Stromal cell of bone marrow (primary cell): ENCODE data around the gene KIF4A.
"Not testable (repeated sequence)": the region's sequence is repeated elsewhere in the genome, so short reads cannot be mapped to it uniquely, and the experiment has no call there.

Source experiments
- DNase-seq: peaks from one replicate; pipeline ENCODE4 v3.0.0-alpha.2; 2012; ENCODE audit warnings: low read depth

KIF4A gene

DNA sequence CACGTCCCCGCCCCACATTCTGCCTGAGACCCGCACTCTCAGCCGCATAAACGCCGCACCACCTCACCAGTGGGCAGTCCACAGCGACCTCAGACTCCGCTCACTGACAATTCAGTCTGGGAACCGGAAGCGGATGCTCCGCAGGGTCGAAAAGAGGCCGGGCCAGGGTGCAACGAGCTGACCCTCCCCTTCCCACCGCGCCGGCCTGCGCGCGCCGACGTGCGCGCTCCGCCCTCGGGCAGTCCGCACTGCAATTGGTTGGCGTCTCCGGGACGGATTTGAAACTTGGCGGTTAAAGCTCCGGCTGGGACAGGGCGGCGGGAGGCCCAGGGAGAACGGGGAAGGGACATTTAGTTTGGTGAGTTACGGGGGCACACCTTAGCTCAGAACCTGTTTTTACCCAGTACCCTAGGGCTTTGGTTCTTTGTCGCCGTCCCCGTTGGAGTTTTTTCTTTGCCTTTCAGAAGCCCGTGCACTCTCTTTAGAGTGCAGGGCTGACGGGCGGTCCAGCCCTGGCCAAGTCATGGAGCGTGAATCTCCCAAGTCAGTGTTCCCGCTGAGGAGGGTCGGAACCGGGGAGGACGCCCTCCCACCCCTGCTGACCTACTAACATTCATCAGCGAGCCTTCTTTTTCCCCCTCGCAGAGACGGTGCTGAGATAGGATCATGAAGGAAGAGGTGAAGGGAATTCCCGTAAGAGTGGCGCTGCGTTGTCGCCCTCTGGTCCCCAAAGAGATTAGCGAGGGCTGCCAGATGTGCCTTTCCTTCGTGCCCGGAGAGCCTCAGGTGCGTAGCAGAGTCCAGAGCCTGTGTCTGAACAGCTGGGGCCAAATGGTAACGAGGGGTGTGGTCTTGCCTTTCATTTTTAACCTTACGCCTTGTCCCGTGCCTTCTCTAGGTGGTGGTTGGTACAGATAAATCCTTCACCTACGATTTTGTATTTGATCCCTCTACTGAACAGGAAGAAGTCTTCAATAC lies at the start of gene KIF4A, which contains the start of gene PDZD11:
Gene KIF4A, plus strand, starts transcription at position 312 of the 978 bp plus-strand sequence. Its CDS starts 355 bp downstream, at position 667.
Gene PDZD11, minus strand, starts transcription at position 135 of the 978 bp plus-strand sequence. CDS start 586 bp downstream, outside the sequence.
- peak; percentile 67 for DNase-seq

DNA sequence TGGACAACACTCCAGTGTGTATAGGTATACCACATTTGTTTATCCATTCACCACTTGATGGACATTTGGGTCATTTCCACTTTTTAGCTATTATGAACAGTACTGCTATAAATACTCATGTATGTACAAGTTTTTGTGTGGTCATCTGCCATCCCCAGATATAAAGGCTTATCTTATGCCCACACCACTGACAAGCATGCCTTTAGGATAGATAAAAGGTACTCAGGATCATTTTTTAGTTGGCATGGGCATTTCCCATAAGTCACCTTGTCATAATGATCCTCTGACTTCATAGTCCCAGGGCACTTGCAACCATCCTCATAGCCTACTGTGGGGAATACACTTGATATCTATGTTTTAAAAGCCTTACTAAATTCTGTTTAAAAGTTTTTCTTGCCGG lies 49.2 kb upstream of the KIF4A start:
- DNase-seq: no peak

GRCh38 chrX:70241501-70241900 lies 48.4 kb upstream of the KIF4A start:
- no peak for DNase-seq

DNA sequence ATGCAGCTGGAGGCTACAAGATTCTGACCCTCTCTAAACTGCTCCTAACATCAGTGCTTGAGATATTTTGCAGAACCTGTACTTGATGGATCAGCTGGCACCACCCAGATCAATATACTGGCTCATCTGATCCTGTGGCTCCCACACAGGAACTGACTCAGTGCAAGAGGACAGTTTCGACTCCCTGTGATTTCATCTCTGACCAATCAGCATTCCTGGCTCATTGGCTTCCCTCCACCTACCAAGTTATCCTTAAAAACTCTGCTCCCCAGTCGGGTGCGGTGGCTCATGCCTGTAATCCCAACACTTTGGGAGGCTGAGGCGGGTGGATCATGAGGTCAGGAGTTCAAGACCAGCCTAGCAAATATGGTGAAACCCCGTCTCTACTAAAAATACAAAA lies 46.3 kb upstream of the KIF4A start:
- DNase-seq: not testable (repeated sequence)

- no peak for DNase-seq
These were observed 45.0 kb upstream of the KIF4A start for GRCh38 chrX:70244881-70245280.

DNA sequence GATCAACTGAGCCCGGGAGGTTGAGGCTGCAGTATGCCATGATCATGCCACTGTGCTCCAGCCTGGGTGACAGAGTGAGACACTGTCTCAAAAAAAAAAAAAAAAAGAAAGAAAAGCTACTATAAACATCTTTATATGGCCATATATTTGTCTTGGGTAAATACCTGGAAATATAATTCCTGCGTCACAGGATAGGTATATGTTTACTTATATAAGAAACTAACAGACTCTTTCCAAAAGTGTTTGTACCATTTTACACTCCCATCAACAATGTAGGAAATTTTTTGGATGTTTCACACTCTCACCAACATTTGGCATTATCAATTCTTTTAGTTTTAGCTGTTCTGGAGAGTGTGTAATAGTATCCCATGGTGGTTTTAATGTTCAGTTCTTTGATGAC lies 42.7 kb upstream of the KIF4A start:
- no peak for DNase-seq

DNA sequence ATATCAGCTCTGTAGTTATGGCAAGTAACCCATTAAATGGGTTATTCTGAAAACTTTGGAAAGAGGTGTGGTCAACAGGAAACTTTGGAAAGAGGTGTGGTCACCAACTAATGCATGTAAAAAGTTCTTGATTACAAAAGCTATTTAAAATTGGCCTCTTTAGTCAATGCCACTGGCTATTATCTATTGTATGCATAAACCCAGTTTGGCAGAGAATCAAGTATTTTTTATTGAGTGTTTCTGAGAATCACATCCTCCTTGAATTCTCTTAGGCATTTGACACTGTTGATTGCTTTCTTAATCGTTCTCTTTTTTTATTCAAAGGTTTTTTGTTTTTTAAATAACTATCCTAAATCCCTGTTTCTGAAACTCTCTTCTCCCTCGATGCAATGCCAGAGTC lies 37.4 kb upstream of the KIF4A start:
- no peak for DNase-seq

DNA sequence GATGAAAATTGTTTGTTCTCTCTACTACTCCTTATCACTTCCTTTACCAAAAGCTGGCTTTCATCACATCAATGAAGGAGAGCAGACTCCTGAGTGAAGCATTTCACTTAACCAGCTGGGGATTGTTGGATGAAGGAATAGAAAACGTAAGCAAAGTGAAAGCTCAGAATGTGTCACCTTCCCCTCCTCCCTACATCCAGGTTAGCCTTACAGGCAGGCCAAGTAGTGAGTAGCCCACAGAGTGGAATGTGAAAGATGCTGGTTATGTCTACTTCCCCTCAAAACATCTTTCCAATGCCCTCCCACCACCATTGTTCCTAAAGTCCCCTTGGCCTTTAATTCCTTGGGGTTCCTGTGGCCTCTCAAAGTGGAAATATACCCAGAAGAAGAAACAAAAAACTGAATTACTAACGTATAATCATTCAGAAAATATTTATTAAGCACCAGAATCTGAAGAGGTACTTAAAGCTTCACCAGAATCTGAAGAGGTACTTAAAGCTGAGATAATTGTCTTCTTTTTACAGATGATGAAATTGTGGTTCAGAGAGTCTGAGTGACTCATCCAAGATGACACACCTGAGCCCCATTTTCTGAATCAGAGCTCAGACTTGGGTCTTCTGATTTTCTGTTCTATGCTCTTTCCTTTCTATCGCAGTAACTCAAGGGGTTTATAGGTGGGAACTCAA lies 36.4 kb upstream of the KIF4A start:
- no peak for DNase-seq

- no peak for DNase-seq
These were observed 35.9 kb upstream of the KIF4A start for GRCh38 chrX:70254063-70254400.

- no peak for DNase-seq
These were observed 35.0 kb upstream of the KIF4A start for GRCh38 chrX:70254909-70255308.

DNA sequence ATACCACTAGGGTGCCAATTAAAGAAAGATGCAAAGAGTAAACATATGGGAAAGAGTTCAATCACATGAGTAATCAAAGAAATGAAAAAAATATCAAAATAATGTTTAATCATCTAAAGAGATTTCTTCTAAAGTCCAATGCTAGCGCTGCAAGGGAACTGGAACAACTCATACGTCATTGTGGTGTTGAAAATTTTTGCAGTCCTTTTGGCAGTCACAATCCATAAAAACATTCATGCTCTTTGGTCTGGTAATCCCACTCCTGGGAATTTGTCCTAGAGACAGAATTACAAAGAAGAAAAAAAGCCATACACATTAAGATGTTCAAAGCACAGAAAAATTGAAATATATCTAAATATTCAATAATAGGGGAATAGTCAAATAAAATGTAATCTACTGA lies 34.5 kb upstream of the KIF4A start:
- DNase-seq: peak; percentile 22

GRCh38 chrX:70257423-70258288 lies 32.2 kb upstream of the KIF4A start:
- no peak for DNase-seq

DNA sequence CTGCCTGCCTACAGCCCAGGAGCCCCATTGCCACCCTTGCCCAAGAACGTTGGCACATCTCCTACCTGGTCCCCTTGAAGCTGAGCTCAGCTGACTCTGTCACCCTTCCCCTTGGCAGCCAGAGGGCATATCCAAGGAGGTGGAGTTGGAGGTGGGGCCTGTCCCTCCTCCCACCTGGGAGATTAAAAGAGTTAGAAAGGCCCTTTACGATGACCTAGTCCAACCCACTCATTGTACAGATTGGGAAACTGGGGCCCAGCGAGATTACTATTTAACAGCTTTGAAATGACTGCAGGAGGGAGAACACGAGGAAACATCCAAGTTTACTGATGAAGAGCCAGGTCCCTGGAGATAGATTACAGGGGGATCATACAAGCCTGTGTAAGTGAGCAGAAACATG lies 29.8 kb upstream of the KIF4A start, which contains the start of gene P2RY4:
Gene P2RY4, minus strand, starts transcription at position 101 of the 400 bp plus-strand sequence. CDS start 580 bp downstream, outside the sequence.
- DNase-seq: no peak

- DNase-seq: no peak
These were observed 26.8 kb upstream of the KIF4A start for GRCh38 chrX:70262952-70263567.

GRCh38 chrX:70264784-70265183 lies 25.1 kb upstream of the KIF4A start:
- DNase-seq: no peak

DNA sequence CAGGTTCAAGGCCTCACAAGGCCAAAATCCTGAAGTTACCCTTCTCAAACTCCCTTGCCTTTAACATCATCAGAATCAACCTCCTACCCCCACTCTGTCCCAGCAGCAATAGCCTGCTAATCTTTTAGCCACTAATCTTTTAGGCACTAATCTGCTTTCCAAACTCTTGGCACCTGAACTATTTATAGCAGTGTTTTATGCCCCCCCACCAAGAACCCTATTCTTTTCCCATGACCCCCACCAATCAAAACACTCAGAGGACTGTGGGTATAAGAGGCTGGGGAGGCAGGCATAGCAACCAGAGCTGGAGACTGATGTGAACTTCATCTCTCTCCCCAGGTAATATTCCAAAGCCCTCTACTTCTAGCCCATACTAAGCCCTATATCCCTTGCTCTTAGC lies 21.9 kb upstream of the KIF4A start, which contains the start of gene ARR3:
Gene ARR3, plus strand, starts transcription at position 301 of the 400 bp plus-strand sequence. CDS start 1,052 bp downstream, outside the sequence.
- no peak for DNase-seq

- not testable (repeated sequence) for DNase-seq
These were observed 15.9 kb upstream of the KIF4A start for GRCh38 chrX:70274029-70274428.

DNA sequence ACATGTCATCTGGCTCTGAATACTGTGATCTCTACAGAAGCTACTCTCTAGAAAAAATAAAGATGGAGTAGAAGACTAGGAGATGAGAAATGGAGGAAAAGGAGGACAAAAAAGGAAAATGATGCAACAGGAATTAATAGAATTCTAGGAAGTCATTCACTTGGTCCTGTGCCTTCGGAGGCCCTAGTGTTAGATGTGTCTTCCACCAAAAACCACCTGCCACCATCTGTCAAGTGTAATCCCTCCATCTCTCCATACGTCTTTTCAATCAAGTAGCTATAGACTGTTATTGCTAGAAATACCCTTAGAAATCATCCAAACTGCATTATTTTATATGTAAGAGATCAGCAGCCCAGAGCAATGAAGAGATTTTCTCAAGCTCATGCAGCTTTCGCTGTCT lies 10.8 kb upstream of the KIF4A start:
- DNase-seq: no peak

DNA sequence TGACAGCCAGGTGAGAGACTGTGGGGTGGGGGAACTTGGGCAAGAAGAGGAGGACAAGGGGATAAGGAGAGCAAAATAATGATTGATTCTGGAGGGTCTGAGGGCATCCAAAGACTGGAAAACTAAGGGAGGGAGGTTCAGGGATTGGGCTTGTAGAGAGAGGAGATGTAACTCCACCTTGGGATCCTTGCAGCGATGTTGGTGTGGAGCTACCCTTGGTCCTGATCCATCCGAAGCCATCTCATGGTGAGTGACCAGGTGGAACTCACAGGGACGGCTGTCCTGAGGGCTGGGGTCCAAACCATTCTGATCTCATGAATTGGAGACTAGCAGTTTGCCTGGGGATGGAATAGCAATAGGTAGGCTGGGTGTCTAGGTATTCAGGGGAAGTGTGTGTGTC lies 9.3 kb upstream of the KIF4A start:
- no peak for DNase-seq

GRCh38 chrX:70281951-70282350 lies 8.0 kb upstream of the KIF4A start, which contains the start of gene RAB41:
TSS of gene RAB41 (plus strand) at chrX:70282172. CDS start at chrX:70282218, 46 bp downstream.
- no peak for DNase-seq

GRCh38 chrX:70289168-70289792 lies 624 bp upstream of the KIF4A start:
- no peak for DNase-seq
